ENCODE data around the gene DHX16. TPM values are rescaled to one million over a fixed set of nuclear protein-coding genes. Genes with fewer than 3 reads are reported as not detected.
A peak's percentile ranks its signal among the peaks of the same experiment; 100 is the strongest.

Gene DHX16
- total and polyA plus RNA-seq, 9 of the 15 experiments (the other 6 are each of a cell fraction or from before 2014, with no cell fraction given) = 14.6 to 66.1 (median 47.5) TPM

- TF ChIP-seq ZNF518B (CRISPR knock-in tag; IDR thresholded peaks at IDR 0.05) (no peak), MED1 (CRISPR knock-in tag; IDR thresholded peaks at IDR 0.05; ENCODE audit: borderline replicate concordance) (no peak), TFAP4 (CRISPR knock-in tag; IDR thresholded peaks at IDR 0.05; ENCODE audit: borderline replicate concordance) (peak; percentile 57; the same call in 1 of the 2 replicates), SIN3A (IDR thresholded peaks at IDR 0.05; ENCODE audit: borderline replicate concordance in 2 of 2, control insufficient read depth in 1 of 2, low read depth in 2 of 2, low read length in 2 of 2) (peak; percentile 49 to 76; a peak in 2 of 4 replicates), ZNF639 (CRISPR knock-in tag; conservative IDR thresholded peaks at IDR 0.05 in 1 of 2, IDR thresholded peaks at IDR 0.05 in 1 of 2) (peak in 1 of 2 experiments; percentile 59; a peak in 1 of 4 replicates), LARP7 (IDR thresholded peaks at IDR 0.05) (no peak), ETS2 (tag; IDR thresholded peaks at IDR 0.05; ENCODE audit: borderline replicate concordance, poor library complexity, severe bottlenecking) (no peak), MYNN (IDR thresholded peaks at IDR 0.05) (no peak), MYNN (CRISPR knock-in tag; IDR thresholded peaks at IDR 0.05) (no peak), ZBTB8A (IDR thresholded peaks at IDR 0.05; ENCODE audit: partially characterized antibody) (no peak), MLX (CRISPR knock-in tag; conservative IDR thresholded peaks at IDR 0.05) (peak in 1 of 2 experiments; percentile 96; a peak in 2 of 4 replicates), MECOM (CRISPR knock-in tag; IDR thresholded peaks at IDR 0.05) (no peak), ZNF224 (CRISPR knock-in tag; IDR thresholded peaks at IDR 0.05) (no peak; the same call in 1 of the 2 replicates), TCF15 (CRISPR knock-in tag; IDR thresholded peaks at IDR 0.05) (no peak), JUND (IDR thresholded peaks at IDR 0.05; ENCODE audit: borderline replicate concordance, low read depth, low read length) (peak; percentile 53; the same call in 1 of the 2 replicates), JUND (tag; IDR thresholded peaks at IDR 0.05; ENCODE audit: borderline replicate concordance, low read depth, low read length) (no peak), MCM2 (IDR thresholded peaks at IDR 0.05; ENCODE audit: low read depth) (no peak)
These were observed 48.6 kb upstream of the DHX16 start (continued) for GRCh38 chr6:30721198-30722024.

Measured in K562 (cell line).